Parathyroid adenoma (tissue), 2 donors: ENCODE data around the gene GPR153.

Source experiments
- H2AFZ ChIP-seq: fragments of 300-600 bp; sonication (generic); one replicate; pipeline ENCODE4 v1.7.0; 2017; ENCODE audit warnings: antibody characterized with exemption, mild to moderate bottlenecking
- H3K27ac ChIP-seq: fragments of 300-600 bp; sonication (generic); one replicate; pipeline ENCODE4 v1.7.0; 2017
- H3K27me3 ChIP-seq: fragments of 300-600 bp; sonication (generic); one replicate; pipeline ENCODE4 v1.7.0; 2017; ENCODE audit warnings: low read length; ENCODE audit not compliant: control insufficient read depth, insufficient read depth
- H3K36me3 ChIP-seq: fragments of 300-600 bp; sonication (generic); one replicate; pipeline ENCODE4 v1.7.0; 2017; ENCODE audit warnings: low read length; ENCODE audit not compliant: control insufficient read depth, insufficient read depth
- H3K4me1 ChIP-seq: fragments of 300-600 bp; sonication (generic); one replicate; pipeline ENCODE4 v1.7.0; 2017; ENCODE audit warnings: control low read depth
- H3K4me2 ChIP-seq: fragments of 300-600 bp; sonication (generic); one replicate; pipeline ENCODE4 v1.7.0; 2017; ENCODE audit warnings: low read length
- H3K4me3 ChIP-seq: fragments of 300-600 bp; sonication (generic); one replicate; pipeline ENCODE4 v1.7.0; 2017; ENCODE audit warnings: low read depth, low read length
- H3K79me2 ChIP-seq: fragments of 300-600 bp; sonication (generic); one replicate; pipeline ENCODE4 v1.7.0; 2017; ENCODE audit warnings: control low read depth
- H3K9ac ChIP-seq: fragments of 300-600 bp; sonication (generic); one replicate; pipeline ENCODE4 v1.7.0; 2017; ENCODE audit warnings: mild to moderate bottlenecking
- H3K9me3 ChIP-seq: fragments of 300-600 bp; sonication (generic); one replicate; pipeline ENCODE4 v1.7.0; 2017; ENCODE audit warnings: low read length; ENCODE audit not compliant: control insufficient read depth
- CTCF ChIP-seq: fragments of 300-600 bp; sonication (generic); IDR thresholded peaks from one replicate; pipeline ENCODE4 v1.7.0; 2017; ENCODE audit warnings: antibody characterized with exemption, mild to moderate bottlenecking
- donor health status: primary hyperparathyroidism.

GPR153 gene

DNA sequence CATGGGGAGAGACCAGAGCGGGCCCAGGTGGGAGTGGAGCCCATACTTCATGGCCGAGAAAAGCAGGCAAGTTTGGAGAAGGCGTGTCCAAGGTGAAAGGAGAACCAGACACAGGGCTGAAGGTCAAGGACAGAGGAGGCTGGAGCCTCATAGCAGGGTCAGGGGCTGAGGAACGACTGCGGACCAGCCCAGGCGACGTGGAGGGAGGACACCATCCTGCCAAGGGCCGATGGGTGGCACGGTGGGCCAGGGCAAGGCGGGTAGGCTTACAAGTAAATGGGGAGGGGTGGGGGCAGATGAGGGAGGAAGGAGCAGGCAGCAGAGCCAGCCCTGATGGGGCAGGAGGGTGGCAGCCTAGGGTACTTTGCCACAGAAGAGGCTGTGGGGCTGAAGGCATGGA, 18.2 kb upstream of the GPR153 start:
- Histone ChIP-seq H3K27me3 (no peaks in the 10 kb centered on the region), H2AFZ (no peak overlapping the region), H3K9ac (no peak overlapping the region), H3K27ac (no peak overlapping the region), H3K4me1 (peaks cover 5% of the 10 kb centered on the region), H3K36me3 (no peaks in the 10 kb centered on the region), H3K4me2 (no peak overlapping the region), H3K9me3 (no peaks in the 10 kb centered on the region), H3K79me2 (no peaks in the 10 kb centered on the region), H3K4me3 (no peak overlapping the region)
- TF ChIP-seq CTCF: no peak

- Histone ChIP-seq H3K9me3 (no peaks in the 10 kb centered on the region), H2AFZ (no peak overlapping the region), H3K27me3 (no peaks in the 10 kb centered on the region), H3K4me3 (no peak overlapping the region), H3K79me2 (no peaks in the 10 kb centered on the region), H3K4me1 (peaks cover 5% of the 10 kb centered on the region), H3K36me3 (no peaks in the 10 kb centered on the region), H3K27ac (no peak overlapping the region), H3K4me2 (no peak overlapping the region), H3K9ac (no peak overlapping the region)
- TF ChIP-seq CTCF: no peak
These were observed 17.4 kb upstream of the GPR153 start for GRCh38 chr1:6278263-6278662.

GRCh38 chr1:6276811-6277555, 16.1 kb upstream of the GPR153 start:
- Histone ChIP-seq H3K4me1 (peaks cover 5% of the 10 kb centered on the region), H3K36me3 (no peaks in the 10 kb centered on the region), H3K9ac (no peak overlapping the region), H3K27me3 (no peaks in the 10 kb centered on the region), H3K4me3 (no peak overlapping the region), H3K4me2 (no peak overlapping the region), H3K9me3 (no peaks in the 10 kb centered on the region), H3K79me2 (no peaks in the 10 kb centered on the region), H2AFZ (peak overlapping the region; percentile 72), H3K27ac (peak overlapping the region; percentile 81)
- TF ChIP-seq CTCF: no peak

- Histone ChIP-seq H3K4me2 (peak overlapping the region; percentile 66), H3K79me2 (no peaks in the 10 kb centered on the region), H3K4me1 (peaks cover 5% of the 10 kb centered on the region), H3K9ac (no peak overlapping the region), H3K27ac (peak overlapping the region; percentile 81), H3K4me3 (no peak overlapping the region), H2AFZ (peak overlapping the region; percentile 72), H3K27me3 (no peaks in the 10 kb centered on the region), H3K9me3 (no peaks in the 10 kb centered on the region), H3K36me3 (no peaks in the 10 kb centered on the region)
- no peak for TF ChIP-seq CTCF
These were observed 15.2 kb upstream of the GPR153 start for GRCh38 chr1:6275826-6276782.
